ENCODE data around the gene NEUROD6.

Gene NEUROD6

GRCh38 chr7:31340603-31341002 lies at the start of gene NEUROD6:
NEUROD6 (minus strand) TSS chr7:31340726; CDS start chr7:31339268, 1,458 bp downstream.
- no peak for DNase-seq (ENCODE audit: low spot score)

- no peak for DNase-seq (ENCODE audit: low spot score)
Observed at GRCh38 chr7:31384466-31384865, 43.9 kb upstream of the NEUROD6 start.

GRCh38 chr7:31382722-31383121 lies 42.2 kb upstream of the NEUROD6 start:
- DNase-seq (ENCODE audit: low spot score), result no peak

- DNase-seq (ENCODE audit: low spot score), result no peak
Observed at GRCh38 chr7:31373337-31374289, 33.1 kb upstream of the NEUROD6 start.

- DNase-seq (ENCODE audit: low spot score), result no peak
Observed at GRCh38 chr7:31372231-31372959, 31.9 kb upstream of the NEUROD6 start.

GRCh38 chr7:31371621-31372020 lies 31.1 kb upstream of the NEUROD6 start:
- DNase-seq (ENCODE audit: low spot score), result no peak

- no peak for DNase-seq (ENCODE audit: low spot score)
Observed at GRCh38 chr7:31370609-31371008, 30.1 kb upstream of the NEUROD6 start.

GRCh38 chr7:31368620-31369019 lies 28.1 kb upstream of the NEUROD6 start:
- no peak for DNase-seq (ENCODE audit: low spot score)

- DNase-seq (ENCODE audit: low spot score), result no peak
Observed at GRCh38 chr7:31363496-31363895, 23.0 kb upstream of the NEUROD6 start.

- no peak for DNase-seq (ENCODE audit: low spot score)
Observed at GRCh38 chr7:31363051-31363450, 22.5 kb upstream of the NEUROD6 start.

GRCh38 chr7:31362401-31362800 lies 21.9 kb upstream of the NEUROD6 start:
- DNase-seq (ENCODE audit: low spot score), result no peak

- no peak for DNase-seq (ENCODE audit: low spot score)
Observed at GRCh38 chr7:31358467-31358866, 17.9 kb upstream of the NEUROD6 start.

GRCh38 chr7:31345421-31345820 lies 4.9 kb upstream of the NEUROD6 start:
- no peak for DNase-seq (ENCODE audit: low spot score)

GRCh38 chr7:31343516-31344305 lies 3.2 kb upstream of the NEUROD6 start:
- no peak for DNase-seq (ENCODE audit: low spot score)

GRCh38 chr7:31341141-31341540 lies 615 bp upstream of the NEUROD6 start:
- DNase-seq (ENCODE audit: low spot score), result no peak

GRCh38 chr7:31340051-31340450 lies 475 bp downstream of the NEUROD6 start:
- DNase-seq (ENCODE audit: low spot score), result no peak

- DNase-seq (ENCODE audit: low spot score), result no peak
Observed at GRCh38 chr7:31338706-31339105, 1.8 kb downstream of the NEUROD6 start.

- DNase-seq (ENCODE audit: low spot score), result no peak
Observed at GRCh38 chr7:31337002-31337565, 3.4 kb downstream of the NEUROD6 start.

- DNase-seq (ENCODE audit: low spot score), result no peak
Observed at GRCh38 chr7:31336202-31337001, 4.1 kb downstream of the NEUROD6 start.

GRCh38 chr7:31335884-31336201 lies 4.7 kb downstream of the NEUROD6 start:
- no peak for DNase-seq (ENCODE audit: low spot score)

GRCh38 chr7:31335161-31335856 lies 5.2 kb downstream of the NEUROD6 start:
- DNase-seq (ENCODE audit: low spot score), result no peak
